Adrenal gland (tissue), 5 donors: ENCODE results near the gene NKIRAS1.

ENCODE experiments used
- CTCF ChIP-seq, 6 experiments: fragments of 450-650 bp in 4 of 6; fragments of 200-600 bp in 2 of 6; sonication (generic) in 1 of 6; IDR thresholded peaks; 1 replicate in 5 of 6; 2 replicates in 1 of 6; pipeline versions ENCODE4 v1.5.1 to v1.8.0; 2016 to 2021; ENCODE audit warnings: antibody characterized with exemption in 6 of 6, mild to moderate bottlenecking in 2 of 6, moderate library complexity in 1 of 6
- POLR2A ChIP-seq, 2 donors: fragments of 450-650 bp; IDR thresholded peaks; one replicate each; pipeline ENCODE4 v1.6.1; 2017; ENCODE audit warnings: antibody characterized with exemption in 2 of 2, mild to moderate bottlenecking in 2 of 2, moderate library complexity in 1 of 2
- donor health status: DM: no; HTN: no; CAD: no.

GRCh38 chr3:23872330-23872729 is 44.5 kb downstream of the NKIRAS1 start:
- TF ChIP-seq POLR2A (IDR thresholded peaks at IDR 0.05) (no peak), CTCF (IDR thresholded peaks at IDR 0.05) (no peak)
